CD4-positive, alpha-beta memory T cell (primary cell): Measurements from ENCODE around the gene STXBP4. TPM values are rescaled to one million over a fixed set of nuclear protein-coding genes. Genes with fewer than 3 reads are reported as not detected.

Experiments used
- CTCF ChIA-PET: fragments of 350-600 bp; sonication (Branson Sonifier 250); formaldehyde crosslinking; loops from one replicate; lab custom pipeline; 2021; ENCODE audit warnings: inconsistent platforms; ENCODE audit not compliant: partially characterized antibody; lab: Charles Lee
- POLR2A ChIA-PET: fragments of 350-600 bp; sonication (Branson Sonifier 250); formaldehyde crosslinking; loops from one replicate; lab custom pipeline; 2021; ENCODE audit not compliant: partially characterized antibody; lab: Charles Lee
- DNase-seq, 5 donors: peaks; one replicate each; pipeline versions ENCODE4 v3.0.0 to v3.0.0-alpha.2; 2020 to 2022; ENCODE audit warnings: mixed read lengths in 1 of 5
- H3K27ac ChIP-seq: one replicate; pipeline ENCODE4 v1.7.0; 2013; ENCODE audit warnings: low read depth, low read length
- H3K27me3 ChIP-seq: 2 replicates; pipeline ENCODE4 v1.7.0; 2013; ENCODE audit warnings: mild to moderate bottlenecking, low read length, moderate library complexity; ENCODE audit not compliant: insufficient read depth
- H3K36me3 ChIP-seq: 2 replicates; pipeline ENCODE4 v1.7.0; 2013; ENCODE audit warnings: mild to moderate bottlenecking, low read length, moderate library complexity; ENCODE audit not compliant: insufficient read depth
- H3K4me1 ChIP-seq: 2 replicates; pipeline ENCODE4 v1.7.0; 2013; ENCODE audit warnings: mild to moderate bottlenecking, low read length, moderate library complexity; ENCODE audit not compliant: insufficient read depth
- H3K4me3 ChIP-seq, 2 donors: one replicate each; pipeline ENCODE4 v1.7.0; 2013; ENCODE audit warnings: low read length in 2 of 2, mild to moderate bottlenecking in 1 of 2
- H3K9me3 ChIP-seq, 2 donors: one replicate each; pipeline ENCODE4 v1.7.0; 2013; ENCODE audit warnings: low read length in 2 of 2, control low read depth in 1 of 2; ENCODE audit not compliant: control insufficient read depth in 1 of 2
- H3K27ac Mint-ChIP-seq, 7 donors: one replicate each; pipeline ENCODE4 v1.8.0; 2020 to 2021; ENCODE audit warnings: mixed read lengths in 7 of 7, mild to moderate bottlenecking in 6 of 7, inconsistent platforms in 3 of 7, moderate library complexity in 3 of 7
- H3K27me3 Mint-ChIP-seq, 2 donors: one replicate each; pipeline ENCODE4 v1.8.0; 2020 to 2021; ENCODE audit warnings: mixed read lengths in 2 of 2
- H3K36me3 Mint-ChIP-seq, 2 donors: one replicate each; pipeline ENCODE4 v1.8.0; 2020 to 2021; ENCODE audit warnings: mixed read lengths in 2 of 2, inconsistent platforms in 1 of 2, mild to moderate bottlenecking in 1 of 2
- H3K4me1 Mint-ChIP-seq, 4 donors: one replicate each; pipeline ENCODE4 v1.8.0; 2020 to 2021; ENCODE audit warnings: mixed read lengths in 4 of 4, mild to moderate bottlenecking in 1 of 4
- H3K4me3 Mint-ChIP-seq, 8 donors: one replicate each; pipeline ENCODE4 v1.8.0; 2020 to 2021; ENCODE audit warnings: mixed read lengths in 8 of 8, mild to moderate bottlenecking in 7 of 8, moderate library complexity in 6 of 8, inconsistent platforms in 3 of 8
- H3K9me3 Mint-ChIP-seq, 8 donors: one replicate each; pipeline ENCODE4 v1.8.0; 2020 to 2021; ENCODE audit warnings: mixed read lengths in 8 of 8, mild to moderate bottlenecking in 5 of 8, inconsistent platforms in 3 of 8, moderate library complexity in 1 of 8
- intact Hi-C: fragments of 100-400 bp; cut with micrococcal nuclease; formaldehyde crosslinking; loops from one replicate; pipeline ENCODE4 v1.15.1; 2023
- polyA plus RNA-seq, 2 donors: library from polyadenylated mRNA; unstranded; fragments of 300-500 nt; fragmentation: Illumina TruSeq; gene quantifications; one replicate each; pipeline ENCODE4 v1.2.3, GENCODE V29; 2021
- total RNA-seq, 2 experiments: library from RNA; stranded (reverse); gene quantifications; one replicate each; pipeline ENCODE4 v1.2.3, GENCODE V29; 2021

STXBP4 gene
- 10 to 100 TPM; 11.1 to 12.8 TPM for total RNA-seq
- polyA plus RNA-seq, result 1 to 10 TPM; 1.5 to 3.5 TPM

- Histone ChIP-seq H3K4me1 (peaks cover 29% of the 10 kb centered on the region), H3K9me3 (no peaks in the 10 kb centered on the region), H3K4me3 (peak within 1 kb of the TSS; percentile 78 to 84), H3K36me3 (peaks cover 6% of the 10 kb centered on the region), H3K27ac (peak within 1 kb of the TSS; percentile 90), H3K27me3 (no peaks in the 10 kb centered on the region)
- ChIA-PET POLR2A (interaction anchor here (1.5 kb wide), 1 partner anchor 270 kb away, joined by 8 read pairs; no protein-coding TSS in a partner anchor), CTCF (interaction anchor here (1.3 to 2.6 kb wide), 2 partner anchors 25 to 272 kb away, joined by 3 to 10 read pairs; no protein-coding TSS in a partner anchor)
- Mint-ChIP-seq H3K36me3 (peaks cover 4 to 16% of the 10 kb centered on the region in 2 donors), H3K9me3 (no peaks in the 10 kb centered on the region), H3K27me3 (no peaks in the 10 kb centered on the region), H3K4me3 (no peak within 1 kb of the TSS), H3K27ac (no peak within 1 kb of the TSS), H3K4me1 (peaks cover 8 to 23% (median 18%) of the 10 kb centered on the region in 4 donors)
- peak; percentile 94 to 96 (median 95) for DNase-seq
- intact Hi-C loops, result loop anchor here (1.0 to 10.0 kb wide), 6 partner anchors 8 to 1866 kb away; partner anchors contain the start of genes DGKE, HLF and PCTP
Observed at GRCh38 chr17:54968262-54968987, at the start of gene STXBP4, which contains the start of gene COX11. Gene STXBP4 (plus strand): TSS chr17:54968765. CDS start chr17:54986220, 17,455 bp downstream. Gene COX11 (minus strand): TSS chr17:54968654. CDS start chr17:54968646, 8 bp downstream.

- H3K27me3 ChIP-seq, result no peaks in the 10 kb centered on the region
- ChIA-PET POLR2A (no interaction called here), CTCF (no interaction called here)
- intact Hi-C loops, result no loop called here
- no peaks in the 10 kb centered on the region for H3K4me1 ChIP-seq
- no peaks in the 10 kb centered on the region for H3K9me3 ChIP-seq
- Mint-ChIP-seq H3K4me1 (no peaks in the 10 kb centered on the region), H3K27me3 (peaks cover 0 to 2% of the 10 kb centered on the region in 2 donors), H3K9me3 (peaks cover 3 to 23% (median 13%) of the 10 kb centered on the region in 8 donors), H3K36me3 (peaks cover 0 to 3% of the 10 kb centered on the region in 2 donors), H3K27ac (no peak overlapping the region), H3K4me3 (no peak overlapping the region)
- DNase-seq, result no peak
- no peak overlapping the region for H3K4me3 ChIP-seq
- H3K36me3 ChIP-seq, result no peaks in the 10 kb centered on the region
- no peak overlapping the region for H3K27ac ChIP-seq
Observed at GRCh38 chr17:54919425-54919824, 49.1 kb upstream of the STXBP4 start.

GRCh38 chr17:54920819-54921218, 47.7 kb upstream of the STXBP4 start:
- Mint-ChIP-seq H3K36me3 (peaks cover 0 to 3% of the 10 kb centered on the region in 2 donors), H3K27ac (no peak overlapping the region), H3K4me3 (no peak overlapping the region), H3K27me3 (peaks cover 2% of the 10 kb centered on the region in 2 donors), H3K4me1 (no peaks in the 10 kb centered on the region), H3K9me3 (peaks cover 3 to 23% (median 13%) of the 10 kb centered on the region in 8 donors)
- H3K27me3 ChIP-seq, result no peaks in the 10 kb centered on the region
- no peaks in the 10 kb centered on the region for H3K4me1 ChIP-seq
- H3K4me3 ChIP-seq, result no peak overlapping the region
- ChIA-PET POLR2A (no interaction called here), CTCF (no interaction called here)
- H3K27ac ChIP-seq, result no peak overlapping the region
- H3K9me3 ChIP-seq, result no peaks in the 10 kb centered on the region
- intact Hi-C loops, result no loop called here
- no peaks in the 10 kb centered on the region for H3K36me3 ChIP-seq
- no peak for DNase-seq

GRCh38 chr17:54924405-54924804, 44.2 kb upstream of the STXBP4 start:
- POLR2A ChIA-PET, result no interaction called here
- no peaks in the 10 kb centered on the region for H3K36me3 Mint-ChIP-seq
- Histone ChIP-seq H3K36me3 (no peaks in the 10 kb centered on the region), H3K9me3 (no peaks in the 10 kb centered on the region), H3K4me3 (no peak overlapping the region), H3K4me1 (no peaks in the 10 kb centered on the region), H3K27me3 (no peaks in the 10 kb centered on the region), H3K27ac (no peak overlapping the region)
- intact Hi-C loops, result no loop called here
- peaks cover 4 to 5% of the 10 kb centered on the region in 2 donors for H3K27me3 Mint-ChIP-seq
- no peaks in the 10 kb centered on the region for H3K9me3 Mint-ChIP-seq
- no peak for DNase-seq
- H3K4me3 Mint-ChIP-seq, result no peak overlapping the region
- H3K4me1 Mint-ChIP-seq, result no peaks in the 10 kb centered on the region
- H3K27ac Mint-ChIP-seq, result no peak overlapping the region
- CTCF ChIA-PET, result no interaction called here

- H3K27ac Mint-ChIP-seq, result peak overlapping the region in 1 of 7 donors; percentile 9
- no peaks in the 10 kb centered on the region for H3K9me3 Mint-ChIP-seq
- Histone ChIP-seq H3K4me3 (no peak overlapping the region), H3K4me1 (no peaks in the 10 kb centered on the region), H3K27me3 (no peaks in the 10 kb centered on the region), H3K9me3 (no peaks in the 10 kb centered on the region), H3K27ac (no peak overlapping the region), H3K36me3 (no peaks in the 10 kb centered on the region)
- intact Hi-C loops, result no loop called here
- no peak overlapping the region for H3K4me3 Mint-ChIP-seq
- H3K4me1 Mint-ChIP-seq, result no peaks in the 10 kb centered on the region
- peaks cover 5 to 8% of the 10 kb centered on the region in 2 donors for H3K27me3 Mint-ChIP-seq
- ChIA-PET POLR2A (no interaction called here), CTCF (no interaction called here)
- H3K36me3 Mint-ChIP-seq, result no peaks in the 10 kb centered on the region
- no peak for DNase-seq
Observed at GRCh38 chr17:54927525-54927924, 41.0 kb upstream of the STXBP4 start.

GRCh38 chr17:54932711-54933110, 35.9 kb upstream of the STXBP4 start:
- POLR2A ChIA-PET, result no interaction called here

GRCh38 chr17:54933921-54934320, 34.6 kb upstream of the STXBP4 start:
- H3K36me3 Mint-ChIP-seq, result no peaks in the 10 kb centered on the region
- no peaks in the 10 kb centered on the region for H3K9me3 Mint-ChIP-seq
- Histone ChIP-seq H3K4me1 (no peaks in the 10 kb centered on the region), H3K27me3 (no peaks in the 10 kb centered on the region), H3K4me3 (no peak overlapping the region), H3K27ac (no peak overlapping the region), H3K9me3 (no peaks in the 10 kb centered on the region), H3K36me3 (no peaks in the 10 kb centered on the region)
- no peak overlapping the region for H3K27ac Mint-ChIP-seq
- no peaks in the 10 kb centered on the region for H3K4me1 Mint-ChIP-seq
- DNase-seq, result no peak
- intact Hi-C loops, result no loop called here
- H3K27me3 Mint-ChIP-seq, result peaks cover 3 to 11% of the 10 kb centered on the region in 2 donors
- H3K4me3 Mint-ChIP-seq, result no peak overlapping the region
- ChIA-PET POLR2A (no interaction called here), CTCF (interaction anchor here (1.1 kb wide), 1 partner anchor 11 kb away, joined by 3 read pairs; no protein-coding TSS in a partner anchor)

More at GRCh38 chr17:54932711-54933110, 35.9 kb upstream of the STXBP4 start:
- CTCF ChIA-PET, result no interaction called here
- H3K36me3 ChIP-seq, result no peaks in the 10 kb centered on the region
- H3K27me3 Mint-ChIP-seq, result peaks cover 5 to 13% of the 10 kb centered on the region in 2 donors
- no peaks in the 10 kb centered on the region for H3K27me3 ChIP-seq
- no peak overlapping the region for H3K4me3 Mint-ChIP-seq
- no peak overlapping the region for H3K27ac ChIP-seq
- no peak overlapping the region for H3K27ac Mint-ChIP-seq
- intact Hi-C loops, result no loop called here
- DNase-seq, result no peak
- no peaks in the 10 kb centered on the region for H3K9me3 ChIP-seq
- no peaks in the 10 kb centered on the region for H3K4me1 ChIP-seq
- H3K4me3 ChIP-seq, result no peak overlapping the region
- no peaks in the 10 kb centered on the region for H3K9me3 Mint-ChIP-seq
- no peaks in the 10 kb centered on the region for H3K36me3 Mint-ChIP-seq
- H3K4me1 Mint-ChIP-seq, result no peaks in the 10 kb centered on the region
